Stimulated activated CD4-positive, alpha-beta T cell treated with anti-CD3 and anti-CD28 coated beads, Interleukin-1b, Interleukin-23, amount 100 ng/mL, for 4 hours (primary cell): ENCODE results near the gene TMEM53.

Source experiments
- DNase-seq, 2 donors: peaks; one replicate each; pipeline ENCODE4 v3.0.0-alpha.2; 2020; ENCODE audit warnings: low read depth in 2 of 2

TMEM53 gene

GRCh38 chr1:44603718-44604117, 70.6 kb downstream of the TMEM53 start:
- DNase-seq: no peak
